ENCODE results near the gene MOGAT2.
"Not testable (repeated sequence)": the region's sequence is repeated elsewhere in the genome, so short reads cannot be mapped to it uniquely, and the experiment has no call there.

The MOGAT2 gene

DNA sequence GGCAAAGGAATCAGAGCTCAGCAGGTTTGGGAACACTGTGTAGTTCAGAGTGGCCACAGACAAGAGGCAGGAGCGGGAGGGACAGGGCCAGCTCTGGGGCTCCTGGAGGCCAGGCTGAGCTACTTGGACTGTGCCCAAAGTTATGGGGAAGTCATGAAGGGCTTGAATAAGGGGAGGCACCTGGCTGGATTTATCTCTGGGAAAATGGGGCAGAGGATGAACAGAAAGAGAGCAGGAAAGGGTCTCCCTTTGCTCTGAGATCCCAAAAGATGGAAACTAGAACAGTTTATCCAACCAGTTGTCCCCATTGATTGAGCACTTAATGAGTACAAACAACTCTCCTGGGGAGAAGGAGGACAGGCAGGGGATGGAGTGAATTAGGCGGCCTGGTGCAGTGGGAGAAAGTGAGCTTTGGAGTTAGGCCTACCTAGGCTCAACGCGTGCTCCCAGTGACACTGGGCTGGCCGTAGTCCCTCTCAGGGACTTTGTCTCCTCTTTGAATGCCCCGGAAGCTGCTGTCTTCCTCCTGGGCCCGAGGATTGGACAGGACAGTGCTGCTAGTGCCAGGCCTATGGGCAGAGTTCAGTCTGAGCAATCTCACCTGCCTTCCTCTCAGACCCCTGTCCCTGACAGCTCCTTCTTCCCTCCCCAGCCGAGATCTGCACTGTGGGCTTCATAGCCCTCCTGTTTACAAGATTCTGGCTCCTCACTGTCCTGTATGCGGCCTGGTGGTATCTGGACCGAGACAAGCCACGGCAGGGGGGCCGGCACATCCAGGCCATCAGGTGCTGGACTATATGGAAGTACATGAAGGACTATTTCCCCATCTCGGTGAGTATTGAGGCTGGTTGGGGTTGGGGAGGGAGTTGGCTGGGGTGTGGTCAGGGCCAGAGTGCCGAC is 2.0 kb downstream of the MOGAT2 start:
- DNase-seq: no peak

- DNase-seq: no peak
Measured at GRCh38 chr11:75720639-75721038, 3.0 kb downstream of the MOGAT2 start.

- no peak for DNase-seq
Measured at GRCh38 chr11:75721852-75722668, 4.4 kb downstream of the MOGAT2 start.

DNA sequence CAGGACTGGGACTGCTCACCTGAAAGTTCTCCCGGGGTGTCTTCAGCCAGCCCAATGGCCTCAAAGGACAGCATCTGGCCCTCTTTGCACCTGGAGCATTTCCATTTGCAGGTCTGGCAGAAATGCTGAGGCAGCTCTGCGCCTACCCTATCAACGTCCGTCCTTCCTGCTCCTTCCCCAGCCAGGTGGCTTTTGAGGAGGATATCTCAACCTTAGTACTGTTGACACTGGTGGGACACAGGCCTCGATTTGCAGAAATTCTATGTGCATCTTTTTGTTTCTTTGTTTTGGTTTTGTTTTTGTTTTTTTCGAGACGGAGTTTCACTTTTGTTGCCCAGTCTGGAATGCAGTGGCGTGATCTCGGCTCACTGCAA is 5.0 kb downstream of the MOGAT2 start:
- no peak for DNase-seq

DNA sequence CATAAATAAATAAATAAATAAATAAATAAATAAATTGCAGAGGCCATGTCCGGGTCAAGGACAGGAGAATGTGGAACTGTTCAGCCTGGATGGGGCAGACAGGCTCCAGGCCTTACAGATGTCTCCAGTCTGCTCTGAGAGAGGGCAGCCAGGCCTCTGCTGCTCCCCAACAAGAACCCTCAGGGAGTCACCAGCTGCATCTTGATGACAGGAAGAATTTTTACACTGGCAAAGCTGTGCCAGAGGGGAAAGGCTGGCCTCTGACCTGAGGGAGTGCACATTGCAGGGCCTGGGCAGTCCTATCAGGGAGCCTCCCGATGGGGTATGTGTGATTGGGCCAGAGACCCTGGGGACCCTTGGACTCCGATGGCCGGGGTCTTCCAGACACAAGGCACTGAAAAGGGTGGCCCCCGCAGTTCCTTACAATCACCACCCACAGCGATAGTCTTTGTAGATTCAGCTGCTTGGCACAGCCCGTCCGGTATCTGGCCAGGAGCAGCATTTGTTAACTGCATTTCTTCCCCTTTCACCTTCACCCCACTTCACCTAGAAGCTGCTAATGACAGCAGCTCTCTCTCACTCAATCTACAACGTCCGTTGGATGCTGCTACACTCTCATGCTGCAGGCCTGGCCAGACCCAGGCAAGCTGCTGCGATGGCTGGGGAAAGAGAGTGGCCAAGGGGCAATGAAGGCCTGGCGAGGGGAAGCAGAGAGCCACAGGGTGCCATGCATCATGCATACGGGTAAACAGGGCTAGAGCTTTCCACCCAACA is 8.1 kb downstream of the MOGAT2 start:
- no peak for DNase-seq

GRCh38 chr11:75728992-75729391 is 11.4 kb downstream of the MOGAT2 start:
- no peak for DNase-seq

DNA sequence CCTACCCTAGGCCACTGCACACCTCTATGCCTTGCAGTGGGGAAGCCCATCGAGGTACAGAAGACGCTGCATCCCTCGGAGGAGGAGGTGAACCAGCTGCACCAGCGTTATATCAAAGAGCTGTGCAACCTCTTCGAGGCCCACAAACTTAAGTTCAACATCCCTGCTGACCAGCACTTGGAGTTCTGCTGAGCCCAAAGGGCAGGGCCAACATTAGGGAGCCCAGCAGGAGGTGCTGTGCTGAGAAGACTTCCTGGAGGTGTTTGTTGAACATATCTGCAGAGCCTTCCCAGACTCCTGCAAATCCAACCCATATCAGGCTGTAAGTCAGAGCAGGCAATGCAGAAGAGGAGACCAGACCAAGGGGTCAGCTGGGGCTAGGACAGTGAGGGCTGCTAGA is 13.5 kb downstream of the MOGAT2 start:
- no peak for DNase-seq

DNA sequence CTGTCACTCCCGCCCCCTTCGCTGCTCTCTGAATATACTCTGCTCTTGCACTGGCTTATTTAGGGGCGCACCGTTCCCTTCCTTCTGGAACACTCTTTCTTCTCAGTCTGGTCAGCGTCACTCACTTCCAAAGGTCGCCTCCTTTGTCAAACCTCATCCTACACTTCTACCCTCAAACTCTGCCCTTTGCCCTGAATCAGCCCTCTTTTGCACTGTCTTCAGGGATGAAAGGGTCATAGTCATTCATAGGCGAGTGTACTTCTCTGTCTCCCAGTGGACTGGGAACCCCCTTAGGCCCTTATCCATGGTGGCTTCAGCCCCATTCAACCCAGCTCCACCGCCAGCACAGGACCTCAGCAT is 15.4 kb downstream of the MOGAT2 start:
- DNase-seq: no peak

DNA sequence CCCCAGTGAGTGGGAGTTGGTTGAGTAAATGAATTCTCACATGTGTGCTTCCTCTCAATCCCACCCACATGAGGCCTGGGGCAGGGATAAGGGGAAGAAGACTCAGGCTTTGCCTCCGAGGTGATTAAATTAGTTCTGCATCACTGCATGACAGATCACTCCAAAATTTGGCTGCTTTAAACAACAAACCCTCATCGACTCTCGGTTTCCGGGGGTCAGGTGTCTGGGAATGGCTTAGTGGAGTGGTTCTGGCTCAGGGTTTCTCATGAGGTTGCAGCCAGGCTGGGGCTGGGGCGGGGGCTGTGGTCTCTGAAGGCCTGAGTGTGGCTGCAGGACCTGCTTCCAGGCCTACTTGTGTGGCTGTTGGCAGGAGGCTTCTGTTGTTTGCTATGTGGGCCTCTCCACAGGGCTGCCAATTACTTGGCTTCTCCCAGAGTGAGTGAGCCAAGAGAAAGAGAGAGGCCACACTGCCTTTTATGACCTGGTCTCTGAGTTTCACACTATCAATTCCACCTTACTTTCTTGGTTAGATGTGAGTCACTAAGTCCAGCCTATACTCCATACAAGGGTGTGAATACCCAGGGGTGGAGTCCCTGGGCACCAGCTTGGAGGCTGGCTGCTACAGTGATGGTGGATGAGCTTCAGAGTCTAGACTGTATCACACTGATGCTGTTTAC is 15.9 kb downstream of the MOGAT2 start:
- no peak for DNase-seq

DNA sequence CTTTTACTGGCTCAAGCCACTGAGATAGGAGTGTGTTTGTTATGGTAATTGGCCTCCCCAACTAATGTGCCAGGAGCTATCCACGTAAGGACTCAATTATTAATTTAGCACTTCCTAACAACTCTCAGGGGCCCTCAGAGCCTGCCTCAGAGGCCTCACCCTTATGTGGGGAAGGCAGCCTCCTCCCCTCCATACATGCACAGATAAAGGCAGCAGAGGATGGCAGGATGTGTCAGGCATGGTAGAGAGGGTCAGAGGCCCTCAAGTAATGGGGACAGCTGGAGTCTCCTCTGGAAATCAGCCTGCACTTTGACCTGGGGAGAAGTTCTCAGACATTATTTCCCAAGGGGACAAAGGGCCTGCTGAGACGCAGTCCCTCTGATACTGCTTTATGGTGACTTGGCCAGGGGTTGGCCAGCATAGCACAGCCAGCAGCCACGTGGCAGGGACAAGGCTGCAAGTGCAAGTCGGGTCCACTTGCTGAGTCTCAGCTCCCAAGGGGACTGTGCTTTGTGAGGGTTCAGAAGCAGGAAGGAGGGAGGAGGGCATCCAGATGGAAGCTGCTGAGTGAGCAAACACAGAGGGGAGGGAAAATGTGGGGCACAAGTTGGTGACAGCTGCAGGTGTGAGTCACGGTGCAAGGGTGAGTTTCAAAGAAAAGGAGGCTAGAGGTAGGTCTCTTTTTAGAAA is 17.0 kb downstream of the MOGAT2 start:
- DNase-seq: no peak

GRCh38 chr11:75735181-75735845 is 17.7 kb downstream of the MOGAT2 start:
- no peak for DNase-seq

DNA sequence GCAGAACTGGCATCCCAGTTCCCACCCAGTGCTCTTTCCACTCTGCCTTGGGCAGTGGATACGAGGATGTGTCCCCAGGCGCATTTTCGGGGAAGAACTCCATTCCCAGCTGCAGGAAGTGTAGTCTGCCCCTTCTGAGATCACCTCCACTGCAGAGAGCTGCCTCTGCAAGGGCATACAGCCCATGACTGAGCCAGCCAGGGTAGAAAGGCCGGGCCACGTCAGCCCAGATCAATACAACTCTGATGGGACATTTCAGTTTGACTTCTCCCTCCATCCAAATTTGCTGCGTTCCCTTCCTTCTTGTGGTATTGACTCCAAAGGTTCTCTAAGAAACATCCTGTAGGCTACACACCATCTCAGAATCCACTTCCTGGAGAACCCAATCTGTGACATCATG is 19.7 kb downstream of the MOGAT2 start:
- no peak for DNase-seq

DNA sequence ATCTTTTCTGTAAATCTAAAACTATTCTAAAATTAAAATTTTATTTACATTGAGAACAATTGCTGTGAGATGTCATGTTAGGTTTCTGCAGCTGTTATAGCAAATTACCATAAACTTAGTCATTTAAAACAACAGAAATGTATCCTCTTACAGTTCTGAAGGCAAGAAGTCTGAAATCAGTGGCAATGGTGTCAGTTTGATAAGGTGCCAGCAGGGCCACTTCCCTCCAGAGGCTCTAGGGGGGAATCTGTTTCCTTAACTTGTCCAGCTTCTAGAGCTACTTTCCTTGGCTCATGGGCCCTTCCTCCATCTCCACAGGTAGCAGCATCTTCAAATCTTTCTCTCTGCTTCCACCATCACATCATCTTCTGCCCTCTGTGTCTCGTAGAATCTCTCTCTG is 23.0 kb downstream of the MOGAT2 start:
- DNase-seq: no peak

GRCh38 chr11:75743159-75743558 is 25.5 kb downstream of the MOGAT2 start:
- DNase-seq: not testable (repeated sequence)

DNA sequence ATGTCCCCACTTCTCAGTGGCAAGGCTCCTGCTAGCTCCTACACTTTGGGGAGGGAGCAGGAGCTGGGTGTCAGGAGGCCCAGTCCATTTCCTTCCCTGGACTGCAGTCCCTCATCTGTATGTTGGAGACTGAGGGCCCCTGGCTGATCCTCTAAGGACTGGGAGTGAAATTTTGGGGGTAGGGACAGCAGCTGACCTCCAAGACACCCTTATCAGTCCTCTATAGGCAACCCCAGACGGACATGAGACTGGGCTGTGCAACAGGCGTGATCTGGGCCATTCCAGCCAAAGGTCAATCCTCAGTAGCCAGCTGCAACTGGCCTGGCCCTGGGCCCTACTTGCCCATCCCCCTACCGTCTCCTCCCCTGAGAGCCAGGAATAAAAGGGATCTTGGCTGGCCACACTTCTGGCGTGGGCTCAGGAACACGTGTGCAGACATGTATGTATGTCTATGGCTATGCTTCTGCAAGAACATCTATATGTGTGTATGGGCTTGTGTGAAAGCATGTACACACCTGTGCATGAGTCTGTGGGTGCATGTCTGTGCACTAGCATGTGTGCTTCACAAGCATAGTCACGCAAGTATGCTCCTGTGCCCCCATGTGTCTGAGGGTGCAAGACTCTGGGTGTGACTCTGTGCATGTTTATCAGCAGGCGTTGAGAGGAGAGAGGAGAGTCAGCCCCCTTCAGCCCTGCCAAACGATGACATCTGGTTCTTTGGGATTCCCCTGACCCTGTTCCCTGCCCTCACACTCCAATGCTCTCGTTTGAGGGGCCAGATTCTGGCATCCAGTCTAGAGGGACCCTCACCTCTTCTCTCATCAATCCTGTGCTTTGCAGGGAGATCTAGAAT is 26.3 kb downstream of the MOGAT2 start:
- no peak for DNase-seq

DNA sequence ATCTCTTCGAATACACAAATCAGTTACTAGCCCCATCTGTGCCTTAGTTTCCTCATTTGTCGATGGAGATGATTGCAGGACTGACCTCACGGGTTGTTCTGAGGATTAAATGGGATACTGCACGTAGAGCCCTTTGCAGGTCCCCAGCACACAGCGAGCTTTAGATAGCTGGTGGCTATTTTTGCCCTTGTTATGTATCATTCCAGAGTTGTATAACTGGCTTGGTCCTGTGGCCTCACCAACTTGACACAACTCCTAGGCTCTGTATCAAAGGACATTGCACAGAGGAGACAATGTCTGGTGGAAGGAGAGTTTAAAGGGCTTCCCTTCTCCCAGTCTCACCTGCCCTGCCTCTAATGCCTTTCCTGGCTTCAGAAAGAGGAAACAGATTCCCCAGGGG is 28.2 kb downstream of the MOGAT2 start:
- no peak for DNase-seq

DNA sequence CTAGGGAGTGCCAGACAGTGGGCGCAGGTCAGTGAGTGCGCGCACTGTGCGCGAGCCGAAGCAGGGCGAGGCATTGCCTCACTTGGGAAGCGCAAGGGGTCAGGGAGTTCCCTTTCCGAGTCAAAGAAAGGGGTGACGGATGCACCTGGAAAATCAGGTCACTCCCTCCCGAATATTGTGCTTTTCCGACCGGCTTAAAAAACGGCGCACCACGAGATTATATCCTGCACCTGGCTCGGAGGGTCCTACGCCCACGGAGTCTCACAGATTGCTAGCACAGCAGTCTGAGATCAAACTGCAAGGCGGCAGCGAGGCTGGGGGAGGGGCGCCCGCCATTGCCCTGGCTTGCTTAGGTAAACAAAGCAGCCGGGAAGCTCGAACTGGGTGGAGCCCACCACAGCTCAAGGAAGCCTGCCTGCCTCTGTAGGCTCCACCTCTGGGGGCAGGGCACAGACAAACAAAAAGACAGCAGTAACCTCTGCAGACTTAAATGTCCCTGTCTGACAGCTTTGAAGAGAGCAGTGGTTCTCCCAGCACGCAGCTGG is 31.2 kb downstream of the MOGAT2 start:
- not testable (repeated sequence) for DNase-seq

GRCh38 chr11:75754933-75755332 is 37.3 kb downstream of the MOGAT2 start:
- DNase-seq: not testable (repeated sequence)

DNA sequence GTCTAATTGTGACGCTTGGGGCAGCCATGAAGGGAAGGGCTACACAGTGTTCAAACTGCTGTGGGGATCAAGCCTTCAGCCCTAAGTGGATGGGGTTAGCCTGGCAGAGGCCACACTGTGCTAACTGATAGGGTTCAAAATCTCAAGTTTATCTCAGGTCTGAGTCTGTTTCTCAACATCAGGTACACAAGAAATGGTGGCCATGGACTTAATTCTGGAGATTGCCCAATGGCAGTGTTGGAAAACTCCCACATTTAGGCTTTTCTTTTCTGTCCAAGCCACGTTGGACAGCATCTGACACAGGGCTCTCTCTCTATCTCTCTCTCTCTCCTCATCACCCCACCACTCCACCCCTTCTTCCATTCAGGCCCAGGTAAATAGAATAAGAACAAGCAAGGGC is 40.0 kb downstream of the MOGAT2 start:
- DNase-seq: no peak

- DNase-seq: no peak
Measured at GRCh38 chr11:75759832-75760231, 42.2 kb downstream of the MOGAT2 start.
